Activated naive CD8-positive, alpha-beta T cell treated with anti-CD3 and anti-CD28 coated beads, Interleukin-2, amount 50 U/mL, for 24 hours (primary cell): ENCODE measurements around the gene MATCAP1.

Experiments
- ATAC-seq: fragments of 150-1000 bp; cut with Tn5 transposase; one replicate; pipeline ENCODE4 v1.10.0; 2021
- DNase-seq: peaks from one replicate; pipeline ENCODE4 v3.0.0; 2021
- H3K27ac Mint-ChIP-seq: one replicate; pipeline ENCODE4 v1.8.0; 2021; ENCODE audit warnings: mild to moderate bottlenecking, mixed read lengths
- H3K27me3 Mint-ChIP-seq: one replicate; pipeline ENCODE4 v1.8.0; 2021; ENCODE audit warnings: mixed read lengths
- H3K36me3 Mint-ChIP-seq: one replicate; pipeline ENCODE4 v1.8.0; 2021; ENCODE audit warnings: low read depth, mixed read lengths
- H3K4me1 Mint-ChIP-seq: one replicate; pipeline ENCODE4 v1.8.0; 2021; ENCODE audit warnings: mixed read lengths
- H3K4me3 Mint-ChIP-seq: one replicate; pipeline ENCODE4 v1.8.0; 2021; ENCODE audit warnings: mild to moderate bottlenecking, moderate library complexity, mixed read lengths
- H3K9me3 Mint-ChIP-seq: one replicate; pipeline ENCODE4 v1.8.0; 2021; ENCODE audit warnings: mixed read lengths

Gene MATCAP1

DNA sequence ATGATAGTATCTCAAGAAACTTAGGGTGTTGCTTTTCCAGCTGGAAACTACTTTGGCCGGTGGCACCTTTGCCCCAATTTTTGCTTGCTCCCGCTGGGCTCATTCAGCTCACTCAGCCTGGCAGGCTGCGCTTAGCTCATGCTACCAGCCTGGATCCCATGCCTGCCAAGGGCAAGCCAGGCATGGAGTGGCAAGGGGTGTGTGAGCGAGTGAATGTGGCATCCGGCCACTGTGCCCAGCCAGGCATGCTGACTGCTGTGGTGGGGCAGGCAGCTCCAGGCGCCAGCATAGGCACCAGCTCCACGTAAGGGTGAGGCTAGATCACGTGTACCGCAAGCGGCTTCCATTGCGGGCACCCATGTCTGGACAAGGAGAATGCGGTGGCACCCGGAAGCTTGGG is 42.4 kb downstream of the MATCAP1 start:
- no peaks in the 10 kb centered on the region for H3K4me1 Mint-ChIP-seq
- no peak overlapping the region for H3K27ac Mint-ChIP-seq
- no peaks in the 10 kb centered on the region for H3K27me3 Mint-ChIP-seq
- no peak overlapping the region for H3K4me3 Mint-ChIP-seq
- H3K9me3 Mint-ChIP-seq, result no peaks in the 10 kb centered on the region
- DNase-seq (no peak), ATAC-seq (no peak)
- peaks cover 62% of the 10 kb centered on the region for H3K36me3 Mint-ChIP-seq

DNA sequence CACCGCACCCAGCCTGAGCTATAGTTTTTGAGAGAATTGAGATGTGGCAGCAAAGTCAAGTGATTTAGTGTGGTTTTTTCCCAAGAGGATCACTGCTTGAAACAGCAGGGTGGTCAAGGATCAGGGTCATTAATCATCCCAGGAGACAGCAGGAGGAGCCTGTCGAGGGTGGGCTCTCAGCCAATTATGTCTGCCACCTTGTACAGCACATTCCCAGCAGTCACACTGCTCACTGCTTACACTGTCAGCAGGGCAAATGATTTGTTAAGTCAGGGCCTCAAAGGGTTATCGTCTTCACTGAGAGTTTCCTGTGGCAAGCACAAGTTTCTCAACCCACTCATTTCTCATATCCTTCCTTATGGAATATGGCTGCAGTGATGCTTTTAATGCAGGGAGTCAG is 46.2 kb downstream of the MATCAP1 start:
- no peak for ATAC-seq
- no peak for DNase-seq
- no peak overlapping the region for H3K4me3 Mint-ChIP-seq
- H3K27ac Mint-ChIP-seq, result no peak overlapping the region
- H3K4me1 Mint-ChIP-seq, result no peaks in the 10 kb centered on the region
- H3K27me3 Mint-ChIP-seq, result no peaks in the 10 kb centered on the region
- peaks cover 65% of the 10 kb centered on the region for H3K36me3 Mint-ChIP-seq
- no peaks in the 10 kb centered on the region for H3K9me3 Mint-ChIP-seq

DNA sequence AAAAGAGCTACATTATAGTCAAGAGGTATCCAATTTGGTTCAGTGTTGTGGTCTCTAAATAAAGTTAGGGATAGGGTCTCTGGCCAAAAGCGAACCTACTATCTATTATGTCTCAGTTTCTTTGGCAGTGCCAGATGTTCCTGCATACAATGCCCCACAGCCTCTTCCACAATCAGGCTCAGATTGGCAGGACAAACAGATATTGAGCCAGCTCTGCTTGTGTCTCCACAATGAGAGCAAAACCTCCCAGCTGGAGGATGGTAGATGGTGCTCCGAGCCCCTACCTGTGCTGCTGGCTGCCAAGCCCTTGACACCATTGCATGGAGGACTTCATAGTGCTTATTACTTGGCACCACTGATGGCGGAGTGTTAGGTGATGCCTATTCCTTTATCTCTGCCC is 54.3 kb downstream of the MATCAP1 start:
- ATAC-seq (no peak), DNase-seq (no peak)
- peaks cover 26% of the 10 kb centered on the region for H3K36me3 Mint-ChIP-seq
- H3K9me3 Mint-ChIP-seq, result no peaks in the 10 kb centered on the region
- H3K27me3 Mint-ChIP-seq, result no peaks in the 10 kb centered on the region
- no peaks in the 10 kb centered on the region for H3K4me1 Mint-ChIP-seq
- no peak overlapping the region for H3K4me3 Mint-ChIP-seq
- no peak overlapping the region for H3K27ac Mint-ChIP-seq

DNA sequence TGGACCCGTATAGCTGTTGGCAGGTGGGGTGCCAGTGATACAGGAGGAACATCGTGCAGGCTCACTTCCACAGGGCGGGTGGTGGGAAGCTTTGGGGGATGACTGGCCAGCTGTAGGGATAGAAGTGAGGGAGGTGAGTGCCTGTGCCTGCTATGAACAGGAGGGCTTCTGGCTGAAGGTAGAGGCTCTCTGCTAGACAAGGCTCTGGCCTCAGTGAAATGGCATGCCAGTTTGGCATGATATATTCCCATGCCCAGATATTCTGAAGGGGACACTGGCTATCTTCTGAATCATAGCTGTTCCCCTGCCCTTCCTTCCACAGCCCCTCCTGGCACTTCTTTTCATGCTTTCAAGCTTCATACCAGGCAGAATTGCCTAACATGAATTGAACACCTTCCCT is 54.9 kb downstream of the MATCAP1 start:
- no peak for DNase-seq
- Mint-ChIP-seq H3K36me3 (peaks cover 27% of the 10 kb centered on the region), H3K4me3 (no peak overlapping the region), H3K27me3 (no peaks in the 10 kb centered on the region), H3K27ac (no peak overlapping the region), H3K9me3 (no peaks in the 10 kb centered on the region), H3K4me1 (no peaks in the 10 kb centered on the region)
- ATAC-seq, result no peak

DNA sequence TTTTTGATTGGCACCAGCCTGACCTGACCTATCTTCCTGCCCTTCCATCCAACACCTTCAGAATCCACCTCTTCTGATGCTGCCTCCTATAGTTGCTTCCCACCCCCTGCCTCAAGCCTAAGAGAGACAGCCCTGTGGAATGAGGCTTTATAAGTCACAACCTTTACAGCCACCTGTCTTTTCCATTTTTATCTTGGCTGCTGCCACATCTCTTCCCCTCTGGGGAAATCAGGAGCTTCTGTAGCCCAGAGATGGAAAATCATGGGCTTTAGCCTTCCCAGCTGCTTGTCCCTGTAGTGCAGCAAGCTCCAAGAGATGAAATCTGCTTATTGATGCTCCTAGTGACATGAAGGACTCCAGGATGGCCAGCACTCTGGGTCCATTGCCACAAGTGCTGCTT is 55.3 kb downstream of the MATCAP1 start:
- ATAC-seq, result no peak
- no peak for DNase-seq

More for the DNA sequence above, 55.3 kb downstream of the MATCAP1 start:
- Mint-ChIP-seq H3K4me3 (no peak overlapping the region), H3K27ac (no peak overlapping the region), H3K27me3 (no peaks in the 10 kb centered on the region), H3K4me1 (no peaks in the 10 kb centered on the region), H3K36me3 (peaks cover 32% of the 10 kb centered on the region), H3K9me3 (no peaks in the 10 kb centered on the region)
